Fibroblast of mammary gland (primary cell): ENCODE data around the gene KATNBL1.

Experiments used
- DNase-seq: peaks from one replicate; pipeline ENCODE4 v3.0.0-alpha.2; 2010; ENCODE audit warnings: low read depth
- H3K4me3 ChIP-seq: 2 replicates; pipeline ENCODE4 v1.5.1; 2011; ENCODE audit warnings: low read depth, mild to moderate bottlenecking, low read length, moderate library complexity; ENCODE audit not compliant: control insufficient read depth
- CTCF ChIP-seq: conservative IDR thresholded peaks from 2 replicates; pipeline ENCODE4 v1.5.1; 2011; ENCODE audit warnings: low read depth, low read length, inconsistent platforms; ENCODE audit not compliant: control insufficient read depth, insufficient read depth

The KATNBL1 gene

GRCh38 chr15:34243226-34243625 is 33.3 kb upstream of the KATNBL1 start:
- DNase-seq, result no peak
- no peak overlapping the region for H3K4me3 ChIP-seq
- no peak for TF ChIP-seq CTCF

GRCh38 chr15:34242331-34242710 is 32.4 kb upstream of the KATNBL1 start:
- H3K4me3 ChIP-seq, result no peak overlapping the region
- no peak for DNase-seq
- no peak for TF ChIP-seq CTCF

GRCh38 chr15:34241376-34242330 is 31.8 kb upstream of the KATNBL1 start:
- TF ChIP-seq CTCF, result peak; percentile 76
- no peak overlapping the region for H3K4me3 ChIP-seq
- DNase-seq, result peak; percentile 64

- TF ChIP-seq CTCF, result no peak
- no peak for DNase-seq
- no peak overlapping the region for H3K4me3 ChIP-seq
These were observed 30.6 kb upstream of the KATNBL1 start for GRCh38 chr15:34240537-34240936.

GRCh38 chr15:34239151-34239808 is 29.4 kb upstream of the KATNBL1 start:
- H3K4me3 ChIP-seq, result no peak overlapping the region
- no peak for TF ChIP-seq CTCF
- DNase-seq, result peak; percentile 91

- no peak for TF ChIP-seq CTCF
- no peak for DNase-seq
- no peak overlapping the region for H3K4me3 ChIP-seq
These were observed 23.7 kb upstream of the KATNBL1 start for GRCh38 chr15:34233614-34234013.
